NCI-H1417 (cell line): ENCODE measurements around the gene NKAPL.

ENCODE experiments used
- DNase-seq, 3 experiments: peaks; one replicate each; lab custom pipeline; 2025; lab: John Stamatoyannopoulos, UW

Gene NKAPL

GRCh38 chr6:28258877-28259777 is at the start of gene NKAPL:
TSS of gene NKAPL (plus strand) at chr6:28259297. CDS start at chr6:28259372, 75 bp downstream.
- DNase-seq, result no peak

GRCh38 chr6:28209753-28210535 is 49.2 kb upstream of the NKAPL start:
- no peak for DNase-seq

GRCh38 chr6:28211840-28212509 is 47.1 kb upstream of the NKAPL start:
- DNase-seq, result no peak

GRCh38 chr6:28212510-28213212 is 46.4 kb upstream of the NKAPL start:
- DNase-seq, result peak; percentile 63 to 89 (median 68)

- no peak for DNase-seq
These were observed 45.9 kb upstream of the NKAPL start for GRCh38 chr6:28213213-28213523.

GRCh38 chr6:28215425-28215824 is 43.7 kb upstream of the NKAPL start:
- DNase-seq, result no peak

- no peak for DNase-seq
These were observed 41.2 kb upstream of the NKAPL start for GRCh38 chr6:28217890-28218289.

- DNase-seq, result peak; percentile 62 to 87 (median 79)
These were observed 40.5 kb upstream of the NKAPL start for GRCh38 chr6:28218312-28219248.

GRCh38 chr6:28220257-28221133 is 38.6 kb upstream of the NKAPL start:
- DNase-seq, result no peak

GRCh38 chr6:28224131-28225055 is 34.7 kb upstream of the NKAPL start:
- no peak for DNase-seq

GRCh38 chr6:28225056-28225834 is 33.9 kb upstream of the NKAPL start, which contains the start of gene ZSCAN9:
TSS of gene ZSCAN9 (plus strand) at chr6:28225275. CDS start at chr6:28227085, 1,810 bp downstream.
- peak; percentile 81 to 92 (median 88) for DNase-seq

- no peak for DNase-seq
These were observed 32.6 kb upstream of the NKAPL start for GRCh38 chr6:28226460-28226859.

GRCh38 chr6:28232785-28233184 is 26.3 kb upstream of the NKAPL start:
- DNase-seq, result no peak

- DNase-seq, result no peak
These were observed 23.1 kb upstream of the NKAPL start for GRCh38 chr6:28235912-28236452.

- no peak for DNase-seq
These were observed 19.5 kb upstream of the NKAPL start for GRCh38 chr6:28239636-28240035.

- DNase-seq, result no peak
These were observed 18.6 kb upstream of the NKAPL start for GRCh38 chr6:28240471-28240870.

- DNase-seq, result no peak
These were observed 15.2 kb upstream of the NKAPL start for GRCh38 chr6:28243946-28244345.
